Measurements from ENCODE around the gene CACNA2D1. TPM values are rescaled to one million over a fixed set of nuclear protein-coding genes. Genes with fewer than 3 reads are reported as not detected.
"Not testable (repeated sequence)": the region's sequence is repeated elsewhere in the genome, so short reads cannot be mapped to it uniquely, and the experiment has no call there.

The CACNA2D1 gene
- total RNA-seq, 1 donor from 2014 or later = 4.6 TPM

DNA sequence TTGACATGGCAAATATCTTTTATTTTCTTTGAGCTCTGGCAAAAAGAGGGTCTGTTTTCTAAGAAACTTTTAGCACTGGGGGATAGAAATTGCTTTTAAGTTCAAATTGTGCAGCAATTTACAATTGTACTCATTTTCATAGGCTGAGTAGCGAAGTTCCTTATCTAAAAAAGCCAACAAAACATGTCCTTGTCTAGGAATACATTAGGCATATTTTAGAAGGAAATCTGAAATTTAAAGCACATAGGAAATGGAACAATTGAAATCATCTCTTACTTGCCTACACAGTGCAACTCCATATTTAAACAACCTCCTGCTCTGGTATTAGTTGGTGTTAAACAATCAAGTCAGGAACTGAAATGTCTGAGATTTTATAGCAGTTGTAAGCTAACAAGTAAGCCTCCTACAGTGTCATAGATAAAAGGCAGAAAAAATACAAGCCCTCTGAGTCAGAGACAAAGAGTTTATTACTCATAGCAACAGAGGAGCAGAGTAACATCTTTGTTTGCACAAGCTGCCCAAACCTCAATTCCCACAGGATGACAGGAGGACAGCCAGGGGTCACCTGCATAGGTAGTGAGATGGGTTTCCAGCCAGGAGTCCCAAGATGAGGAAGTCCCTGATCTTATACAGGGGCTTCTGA is 393.6 kb downstream of the CACNA2D1 start:
- peak; percentile 27 to 75 for DNase-seq (ENCODE audit: low read depth in 2 of 2)

DNA sequence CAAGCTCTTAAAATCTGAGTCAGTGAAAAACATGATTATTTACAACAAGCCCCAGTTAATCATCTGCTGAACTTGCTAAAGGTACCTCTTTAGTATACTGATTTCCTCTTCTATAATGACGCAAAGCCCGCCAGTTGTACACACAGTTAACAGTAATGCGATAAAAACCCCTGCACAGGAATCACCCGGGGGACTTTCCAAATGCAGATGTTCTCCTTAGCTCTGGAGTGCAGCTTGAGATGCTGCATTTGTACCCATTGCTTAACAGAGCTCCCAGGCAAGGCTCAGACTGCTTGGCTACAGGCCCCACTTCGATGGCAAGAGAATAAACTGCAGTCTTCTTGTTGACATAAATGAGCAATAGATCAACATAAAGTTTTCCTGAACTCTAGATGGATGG is 394.1 kb downstream of the CACNA2D1 start:
- no peak for DNase-seq (ENCODE audit: low read depth in 2 of 2)

DNA sequence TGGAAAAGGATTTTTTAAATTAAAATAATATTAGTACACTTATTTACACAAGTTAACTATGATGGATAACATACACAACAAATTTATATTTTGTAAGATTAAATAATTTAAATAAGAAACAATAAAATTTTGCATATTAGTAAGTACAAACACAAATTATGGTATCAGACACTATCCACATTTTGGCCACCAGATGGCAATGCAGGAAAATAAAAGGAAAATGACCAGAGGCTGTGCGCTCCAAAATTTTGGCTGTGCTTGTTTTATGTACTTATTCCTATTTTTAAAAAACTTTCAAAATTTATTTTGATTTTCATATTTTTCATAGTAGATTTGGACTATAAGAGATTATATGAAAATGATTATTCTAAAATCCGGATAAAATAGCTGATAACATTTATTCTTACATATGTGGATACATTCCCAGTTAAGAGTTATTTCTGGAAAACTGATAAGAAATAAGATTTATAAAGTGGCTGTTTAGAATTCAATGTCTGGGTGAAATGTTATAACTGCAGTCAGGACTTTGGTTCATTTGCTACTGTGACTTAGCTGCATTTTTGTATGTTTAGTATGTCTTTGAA is 399.0 kb downstream of the CACNA2D1 start:
- peak; percentile 65 to 76 for DNase-seq (ENCODE audit: low read depth in 2 of 2)

DNA sequence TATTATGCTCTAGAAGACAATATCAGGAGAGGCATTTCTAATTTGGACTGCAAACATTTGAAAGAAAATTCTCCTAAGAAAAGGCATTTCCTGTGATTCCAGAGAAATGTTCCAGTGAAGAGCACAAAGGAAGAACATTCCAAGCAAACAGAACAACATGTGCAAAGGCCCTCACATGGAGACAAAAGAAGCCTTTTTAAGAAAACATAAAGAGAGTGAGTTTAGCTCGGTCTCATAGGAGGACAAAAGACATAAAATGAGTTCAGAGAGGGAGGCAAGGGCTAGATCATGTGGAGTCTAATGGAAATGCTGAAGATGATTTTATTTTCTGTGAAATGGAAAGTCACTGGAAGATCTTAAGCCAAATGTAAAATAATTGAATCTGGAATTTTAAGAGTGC is 404.0 kb downstream of the CACNA2D1 start:
- peak in 1 of 2 donors; percentile 55 for DNase-seq (ENCODE audit: low read depth in 2 of 2)

DNA sequence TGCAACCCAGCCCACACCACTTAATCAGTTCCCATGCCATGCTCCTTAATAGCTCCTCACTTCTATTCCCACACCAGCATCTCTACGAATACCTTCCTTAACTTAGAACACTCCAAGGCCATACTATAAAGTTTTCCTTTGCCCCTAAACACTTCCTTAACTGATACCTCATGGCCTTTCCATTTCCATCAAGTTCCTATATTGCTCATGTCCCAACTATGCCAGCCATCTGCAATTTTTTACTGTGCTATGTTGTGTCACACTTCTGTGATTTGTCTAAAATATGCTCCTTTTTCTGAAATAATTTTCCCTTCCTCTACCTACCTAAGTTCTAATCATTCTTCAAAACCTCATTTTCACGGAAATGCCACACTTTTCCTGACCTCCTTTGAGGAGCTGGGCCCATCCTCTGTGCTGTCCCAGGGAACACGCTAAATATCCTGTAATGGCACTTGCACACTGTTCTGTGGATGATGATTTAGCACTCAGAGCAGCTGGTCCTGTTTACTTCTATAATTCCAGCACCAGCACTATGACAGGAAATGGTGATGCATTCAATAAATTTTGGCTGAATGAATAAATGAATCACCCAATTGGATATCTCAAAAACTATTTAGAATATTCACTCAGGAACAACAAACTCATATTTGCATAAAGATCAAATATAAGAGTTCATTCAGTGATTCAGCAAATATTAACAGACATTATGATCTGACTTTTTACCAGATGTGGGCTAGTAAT is 407.3 kb downstream of the CACNA2D1 start:
- DNase-seq (ENCODE audit: low read depth in 2 of 2) = peak; percentile 63 to 90

DNA sequence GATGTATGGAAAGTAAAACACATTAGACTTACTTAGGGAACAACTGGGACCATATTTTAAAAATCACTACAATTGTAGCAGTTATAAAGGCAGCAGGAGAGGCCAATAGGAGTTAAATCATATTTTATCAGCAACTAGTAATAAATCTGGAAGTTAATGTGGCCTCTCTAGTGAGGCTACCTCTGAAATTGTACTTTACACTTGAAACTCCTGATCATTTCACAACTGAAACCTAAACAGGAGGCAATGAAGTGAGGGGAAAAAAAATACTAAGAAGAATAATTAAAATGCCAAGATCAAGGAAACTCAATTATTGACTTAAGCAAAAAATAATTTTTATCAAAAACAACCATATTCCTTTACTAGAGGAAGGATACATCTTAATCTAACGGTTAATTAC is 408.1 kb downstream of the CACNA2D1 start:
- no peak for DNase-seq (ENCODE audit: low read depth in 2 of 2)

DNA sequence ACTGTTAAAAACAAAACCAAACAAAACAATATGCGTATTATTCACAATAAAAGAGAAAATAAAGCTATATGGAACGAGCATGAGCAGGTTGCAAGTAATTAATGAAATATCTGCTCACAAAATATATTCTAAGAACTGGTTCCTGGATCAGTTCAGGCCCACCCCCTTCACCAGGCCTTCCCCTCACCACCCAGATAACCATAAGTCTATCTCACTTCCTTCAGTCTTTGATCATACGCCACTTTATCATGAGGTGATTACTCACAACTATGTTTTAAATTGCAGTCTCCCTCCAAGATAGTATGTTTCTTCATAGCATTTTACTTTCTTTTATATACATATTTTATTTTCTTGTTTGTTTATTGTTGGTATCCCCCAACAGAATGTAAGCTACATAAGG is 410.7 kb downstream of the CACNA2D1 start:
- no peak for DNase-seq (ENCODE audit: low read depth in 2 of 2)

DNA sequence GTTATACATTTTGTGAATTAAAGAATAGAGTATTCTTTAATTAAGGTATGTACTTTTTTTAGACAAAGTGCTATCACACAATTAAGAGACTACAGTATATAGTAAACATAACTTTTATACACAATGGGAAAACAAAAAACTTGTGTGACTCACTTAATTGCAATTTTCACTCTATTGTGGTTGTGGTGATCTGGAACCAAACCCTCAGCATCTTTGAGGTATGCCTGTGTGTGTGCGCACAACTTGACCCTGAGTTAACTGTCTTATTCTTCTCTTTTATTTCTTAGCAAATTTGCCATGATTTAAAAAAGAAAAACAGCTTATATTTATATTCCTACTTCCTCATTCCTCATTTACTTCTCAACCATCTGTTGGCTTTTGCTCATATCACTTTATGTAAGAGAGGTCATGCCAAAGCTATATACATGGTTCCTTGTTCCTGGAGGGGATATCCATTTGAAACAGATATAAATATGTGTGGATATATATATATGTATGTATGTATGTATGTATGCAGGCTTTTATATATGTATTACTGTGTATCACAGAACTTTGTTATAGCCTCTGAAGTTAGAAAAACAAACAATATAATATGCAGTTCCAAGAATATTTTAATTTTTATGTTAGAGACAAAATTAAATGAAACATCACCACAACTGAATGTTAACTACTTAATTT is 414.2 kb downstream of the CACNA2D1 start:
- DNase-seq (ENCODE audit: low read depth in 2 of 2) = no peak

DNA sequence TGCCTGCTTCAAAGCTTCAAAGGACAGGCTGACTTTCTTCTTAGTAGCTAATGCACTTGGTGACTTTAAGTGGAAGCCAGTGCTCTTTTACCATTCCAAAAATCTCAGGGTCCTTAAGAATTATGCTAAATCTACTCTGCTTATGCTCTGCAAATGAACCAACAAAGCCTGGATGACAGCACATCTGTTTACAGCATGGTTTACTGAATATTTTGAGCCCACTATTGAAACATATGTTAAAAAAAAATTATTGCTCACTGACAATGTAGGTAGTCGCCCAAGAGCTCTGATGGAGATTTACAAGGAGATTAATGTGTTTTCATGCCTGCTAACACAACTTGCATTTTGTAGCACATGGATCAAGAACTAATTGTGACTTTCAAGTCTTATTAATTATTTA is 415.5 kb downstream of the CACNA2D1 start:
- DNase-seq (ENCODE audit: low read depth in 2 of 2) = no peak

DNA sequence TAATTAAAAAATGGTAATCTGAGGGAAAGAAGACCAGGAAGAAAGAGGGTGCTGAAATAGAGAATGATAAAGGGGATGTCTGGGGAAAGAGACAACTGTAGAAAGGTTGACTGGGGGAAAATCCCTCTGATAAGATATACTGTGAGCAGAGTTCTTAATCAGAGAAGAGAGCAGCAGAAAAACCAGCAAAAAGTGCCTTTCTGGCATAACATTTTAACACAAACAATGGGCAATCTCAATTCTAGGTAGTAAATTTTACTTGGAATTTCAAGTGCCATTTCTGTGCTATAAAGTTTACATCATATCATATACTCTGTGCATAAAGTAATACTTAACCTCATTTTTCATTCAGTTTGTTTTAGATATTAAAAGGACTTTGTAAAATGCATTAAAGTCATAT is 421.9 kb downstream of the CACNA2D1 start:
- DNase-seq (ENCODE audit: low read depth in 2 of 2) = no peak

DNA sequence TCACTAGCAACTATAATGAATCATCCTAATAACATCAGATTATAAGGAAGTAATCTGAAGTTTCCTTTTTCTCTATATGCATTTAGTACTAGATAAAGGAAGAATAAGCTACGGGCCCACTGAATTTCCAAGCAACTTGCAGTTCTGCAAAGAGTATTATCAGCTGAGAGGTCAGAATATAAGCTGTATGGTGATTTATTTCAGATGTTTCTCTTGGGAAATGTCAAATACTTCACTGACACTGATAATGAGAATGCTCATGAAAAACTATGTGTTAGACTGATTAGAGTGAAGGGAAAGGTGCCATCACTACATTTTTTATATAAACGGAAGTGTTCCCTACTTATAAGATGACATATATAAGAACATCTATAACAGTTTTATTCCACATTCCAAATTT is 422.5 kb downstream of the CACNA2D1 start:
- DNase-seq (ENCODE audit: low read depth in 2 of 2) = no peak

DNA sequence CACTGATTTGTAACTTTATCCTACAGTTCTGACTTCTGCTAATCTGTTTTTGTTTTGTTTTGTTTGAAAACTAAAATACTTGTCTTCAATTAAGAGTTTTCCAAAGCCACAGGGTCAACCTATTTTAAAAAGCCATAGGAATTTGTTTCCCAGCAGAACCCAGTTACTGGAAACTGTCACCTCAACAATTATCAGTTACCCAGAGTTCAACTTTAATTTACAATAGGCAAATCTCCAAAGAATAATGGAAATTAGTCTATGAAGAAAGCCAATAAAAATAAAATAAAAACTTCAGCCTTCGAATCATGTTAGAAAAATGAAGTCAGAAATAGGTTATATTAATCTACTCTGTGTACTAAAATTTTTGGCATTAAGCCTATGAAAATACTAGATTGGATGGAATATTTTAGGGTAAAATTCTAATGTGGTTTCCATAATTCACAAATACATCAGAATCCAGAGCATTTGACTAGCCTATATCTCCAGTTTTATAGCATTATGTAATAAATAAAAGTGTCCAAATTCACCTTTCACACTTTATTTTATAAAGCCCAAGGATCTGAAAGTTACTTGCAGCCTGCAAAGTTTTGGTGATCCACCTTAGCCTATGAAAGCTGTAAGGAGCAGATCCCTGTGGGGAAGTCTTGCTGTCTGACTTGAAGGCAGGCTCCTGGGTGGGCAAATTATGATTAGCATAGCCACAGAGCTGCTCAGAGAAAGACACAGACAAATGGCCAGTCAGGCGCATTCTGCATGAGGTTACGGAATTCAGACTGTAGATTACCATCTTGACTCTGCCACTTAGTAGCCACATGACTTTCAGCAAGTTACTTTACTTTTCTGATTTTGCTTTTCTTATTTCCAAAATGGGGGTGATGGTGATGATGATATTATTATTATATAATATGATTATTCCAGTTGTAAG is 423.8 kb downstream of the CACNA2D1 start:
- peak in 1 of 2 donors; percentile 27 for DNase-seq (ENCODE audit: low read depth in 2 of 2)

DNA sequence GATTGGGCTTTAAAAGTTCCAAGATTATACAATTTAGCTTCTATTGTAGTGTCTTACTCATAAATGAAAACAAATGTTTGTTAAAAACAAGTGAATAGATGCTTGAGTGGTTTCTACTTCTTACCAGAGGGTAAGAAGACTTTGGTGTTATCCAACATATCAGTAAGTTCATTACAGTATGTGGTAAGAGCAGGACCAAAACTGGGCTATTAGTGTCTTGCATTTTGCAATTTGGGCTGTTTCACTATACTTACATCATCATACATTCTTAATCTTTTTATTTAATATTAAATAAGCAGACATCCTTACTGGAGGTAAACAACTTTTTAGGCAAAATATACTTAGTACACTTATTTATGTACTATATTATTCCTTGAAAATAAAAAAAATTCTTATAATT is 425.4 kb downstream of the CACNA2D1 start:
- DNase-seq (ENCODE audit: low read depth in 2 of 2) = no peak

DNA sequence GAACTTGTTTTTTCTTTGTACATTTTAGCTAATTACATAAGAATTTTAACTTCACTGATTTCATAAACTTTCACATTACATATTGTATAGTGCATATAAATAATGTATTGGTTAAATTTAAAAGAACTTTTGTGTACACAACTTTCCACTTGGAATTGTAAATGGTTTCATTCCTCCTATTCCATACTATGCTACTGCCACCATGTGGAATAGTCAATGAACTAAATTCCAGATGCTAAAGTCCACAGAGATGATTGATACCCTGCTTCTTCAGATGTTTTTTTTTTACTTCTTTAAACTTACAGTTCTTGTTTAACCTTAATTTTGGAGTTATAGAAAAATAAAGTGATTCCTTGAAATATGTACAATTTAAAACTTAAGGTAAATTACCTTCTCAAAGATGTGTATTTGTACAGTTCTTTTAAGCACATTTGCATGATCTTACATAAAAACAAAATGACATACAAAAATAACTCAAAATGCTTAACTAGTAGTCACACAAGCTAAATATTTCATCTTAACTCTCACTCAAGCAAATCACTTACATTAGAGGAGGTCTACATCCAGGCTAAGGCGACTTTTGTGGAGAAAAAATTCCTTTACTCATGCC is 426.1 kb downstream of the CACNA2D1 start:
- DNase-seq (ENCODE audit: low read depth in 2 of 2) = peak; percentile 52 to 70

DNA sequence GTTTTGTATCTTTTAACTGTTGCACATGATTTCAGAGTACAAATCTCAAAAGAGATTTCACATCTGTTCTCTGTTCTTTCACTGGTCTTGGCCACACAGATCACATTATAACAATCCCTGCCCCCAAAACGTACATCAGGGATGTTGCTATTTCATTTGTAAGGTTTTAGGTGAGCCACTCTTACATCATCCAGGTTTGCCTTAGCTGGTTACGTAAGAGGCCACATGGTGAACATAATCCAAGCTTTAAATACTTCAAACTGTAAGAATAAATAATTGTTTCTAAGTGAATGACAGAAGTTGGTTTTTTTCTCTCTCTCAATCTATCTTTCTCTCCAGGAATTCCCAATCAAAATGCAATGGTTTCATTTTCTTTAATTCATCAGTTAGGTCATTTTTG is 427.8 kb downstream of the CACNA2D1 start:
- no peak for DNase-seq (ENCODE audit: low read depth in 2 of 2)

DNA sequence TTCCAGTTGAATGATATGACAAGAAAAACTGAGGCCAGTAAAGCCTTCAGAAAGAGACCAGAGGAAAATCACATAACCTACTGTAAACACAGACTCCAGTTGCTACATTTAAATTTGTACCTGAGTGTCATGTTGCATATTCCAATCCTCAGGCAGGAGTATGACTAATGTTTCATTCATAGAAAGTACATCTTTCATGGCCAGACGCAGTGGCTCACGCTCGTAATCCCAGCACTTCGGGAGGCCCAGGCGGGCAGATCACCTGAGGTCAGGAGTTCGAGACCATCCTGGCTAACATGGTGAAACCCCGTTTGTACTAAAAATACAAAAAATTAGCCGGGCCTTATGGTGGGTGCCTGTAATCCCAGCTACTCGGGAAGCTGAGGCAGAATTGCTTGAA is 429.0 kb downstream of the CACNA2D1 start:
- not testable (repeated sequence) for DNase-seq (ENCODE audit: low read depth in 2 of 2)

DNA sequence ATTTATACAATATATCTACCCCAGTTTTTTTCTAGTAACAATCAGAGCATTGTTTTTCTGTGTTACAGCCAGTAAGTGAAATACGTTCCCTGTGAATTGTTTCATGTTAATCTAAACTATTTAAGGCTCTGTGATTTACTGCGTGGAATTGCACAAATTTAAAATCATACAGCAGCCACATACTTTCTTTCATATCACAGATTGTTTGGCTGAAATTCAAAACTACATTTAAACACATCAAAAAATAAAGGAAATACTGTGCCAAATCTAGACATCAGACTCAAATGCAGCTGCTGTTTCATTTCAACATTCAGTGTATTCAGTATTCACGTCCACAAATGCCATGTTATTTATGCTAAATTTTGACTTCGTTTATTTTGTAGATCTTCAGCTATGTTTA is 431.1 kb downstream of the CACNA2D1 start:
- DNase-seq (ENCODE audit: low read depth in 2 of 2) = no peak

DNA sequence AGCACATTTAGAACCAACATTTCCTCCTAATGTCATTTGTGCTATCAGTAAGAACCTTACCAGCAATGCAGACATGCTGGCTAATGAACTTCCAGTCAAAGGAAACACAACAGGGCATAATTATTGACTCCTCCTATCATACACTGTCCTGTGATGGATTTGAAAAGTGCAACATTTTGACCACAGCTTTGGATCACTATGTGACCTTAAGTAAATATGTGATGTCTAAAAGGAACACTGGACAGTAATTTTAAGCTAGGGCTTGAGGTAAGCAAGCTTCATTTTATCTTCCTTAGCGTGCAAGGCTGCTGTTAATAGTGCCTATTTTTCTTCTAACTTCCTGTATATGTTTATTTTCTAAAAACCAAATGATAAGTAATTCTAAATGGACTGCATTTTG is 433.2 kb downstream of the CACNA2D1 start:
- no peak for DNase-seq (ENCODE audit: low read depth in 2 of 2)

DNA sequence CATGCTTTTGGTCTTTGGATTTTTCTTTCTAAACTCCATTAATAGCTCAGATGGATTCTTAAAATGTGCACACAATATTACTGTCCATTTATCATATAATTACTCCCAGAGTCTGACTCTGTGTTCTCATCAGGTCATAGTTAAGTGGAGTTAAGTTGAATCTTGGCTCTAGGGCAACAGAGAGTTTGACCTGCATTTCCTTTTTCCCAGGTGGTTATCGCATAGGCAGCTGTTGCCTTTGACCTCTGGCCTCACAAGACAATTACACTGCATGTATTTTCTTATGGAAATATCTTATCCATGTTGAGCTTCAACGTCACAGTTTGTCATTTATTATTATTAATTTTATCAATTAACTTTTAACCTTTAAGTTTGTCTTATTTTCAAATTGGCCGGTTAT is 436.3 kb downstream of the CACNA2D1 start:
- peak in 1 of 2 donors; percentile 12 for DNase-seq (ENCODE audit: low read depth in 2 of 2)

DNA sequence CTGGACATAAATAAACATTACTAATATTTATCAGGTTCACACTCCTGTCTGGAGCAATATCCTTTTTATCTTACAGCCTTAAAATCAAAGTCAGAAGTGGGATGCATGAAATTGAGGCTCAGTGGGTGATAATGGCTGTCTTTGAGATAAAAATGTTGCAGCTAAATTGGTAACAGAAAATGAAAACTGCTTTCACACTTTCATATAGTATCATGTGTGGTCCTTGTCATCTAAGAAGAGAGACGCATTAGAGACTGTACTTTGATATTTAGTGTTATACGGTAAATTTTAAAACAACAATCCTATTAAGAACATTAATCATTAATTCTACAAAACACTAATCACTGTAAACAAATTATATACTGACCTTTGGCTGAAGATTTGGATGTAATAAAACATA is 438.5 kb downstream of the CACNA2D1 start:
- DNase-seq (ENCODE audit: low read depth in 2 of 2) = no peak

DNA sequence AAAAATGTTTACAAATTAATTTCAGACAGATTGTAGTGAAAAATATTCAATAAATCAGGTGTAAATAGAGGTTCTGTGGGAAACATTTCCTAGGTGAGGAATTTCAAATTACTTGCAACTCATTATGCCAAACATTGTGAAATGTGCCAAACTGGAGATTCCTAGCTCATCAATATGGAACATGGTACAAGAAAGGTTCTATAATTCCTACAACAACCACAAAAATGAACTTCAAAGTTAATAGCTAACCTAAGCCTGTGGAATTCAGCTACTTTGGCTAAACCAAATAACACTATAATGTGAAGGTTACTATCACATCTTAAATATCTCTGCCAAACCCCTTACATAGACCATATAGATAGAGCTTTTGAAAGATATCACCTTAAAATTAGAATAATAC is 450.4 kb downstream of the CACNA2D1 start:
- no peak for DNase-seq (ENCODE audit: low read depth in 2 of 2)

All from lung microvascular endothelial cell (primary cell).